Prostate gland (tissue), 2 donors: ENCODE measurements around the gene C5orf63. TPM values are rescaled to one million over a fixed set of nuclear protein-coding genes. Genes with fewer than 3 reads are reported as not detected.

Experiments used
- DNase-seq: peaks from one replicate; pipeline ENCODE4 v3.0.0-alpha.2; 2019; ENCODE audit warnings: low spot score
- H3K27ac ChIP-seq, 2 donors: fragments of 200-600 bp; sonication (generic); 2 replicates each; pipeline ENCODE4 v1.5.1; 2017 to 2019
- H3K27me3 ChIP-seq: fragments of 200-600 bp; sonication (generic); replicated peaks from 2 replicates; pipeline ENCODE4 v1.5.1; 2019; ENCODE audit not compliant: insufficient read depth
- H3K36me3 ChIP-seq, 2 donors: fragments of 200-600 bp; sonication (generic); 1 replicate in 1 of 2; 2 replicates in 1 of 2; pipeline versions ENCODE4 v1.5.1 to v1.8.1; 2017 to 2019
- H3K4me1 ChIP-seq: fragments of 200-600 bp; sonication (generic); replicated peaks from 2 replicates; pipeline ENCODE4 v1.5.1; 2019
- H3K4me3 ChIP-seq, 2 donors: fragments of 200-600 bp; sonication (generic); 2 replicates each; pipeline ENCODE4 v1.5.1; 2017 to 2019
- H3K9me3 ChIP-seq: fragments of 200-600 bp; sonication (generic); 2 replicates; pipeline ENCODE4 v1.5.1; 2017
- POLR2A ChIP-seq: fragments of 450-650 bp; IDR thresholded peaks from one replicate; pipeline ENCODE4 v1.6.1; 2016; ENCODE audit warnings: antibody characterized with exemption, mild to moderate bottlenecking
- POLR2AphosphoS5 ChIP-seq: sonication (generic); formaldehyde crosslinking; IDR thresholded peaks from one replicate; pipeline ENCODE4 v1.6.1; 2017; ENCODE audit warnings: antibody characterized with exemption
- WGBS: methylation state at CpG from one replicate; pipeline ENCODE4 v1.1.5; 2018; 5-methylcytosine and 5-hydroxymethylcytosine counted together
- intact Hi-C: fragments of 100-400 bp; cut with DNase I; formaldehyde crosslinking; loops from one replicate; pipeline ENCODE4 v1.14.2; 2022
- total RNA-seq, 2 donors: library from RNA; depleted of rRNA; stranded (reverse); fragments of >200 nt; gene quantifications; one replicate each; pipeline ENCODE4 v1.1.0, GENCODE V29; 2016
- TF ChIP-seq, protein P1 (sequence below), 4 experiments: fragments of 200-600 bp in 2 of 4; fragments of 450-650 bp in 2 of 4; sonication (generic) in 2 of 4; IDR thresholded peaks; 1 replicate in 3 of 4; 2 replicates in 1 of 4; pipeline ENCODE4 v1.5.1; 2016 to 2019; ENCODE audit warnings: antibody characterized with exemption in 4 of 4, mild to moderate bottlenecking in 2 of 4, moderate library complexity in 2 of 4

The C5orf63 gene
- total RNA-seq, 2 donors from 2014 or later, result 1.5 to 14.9 TPM

DNA sequence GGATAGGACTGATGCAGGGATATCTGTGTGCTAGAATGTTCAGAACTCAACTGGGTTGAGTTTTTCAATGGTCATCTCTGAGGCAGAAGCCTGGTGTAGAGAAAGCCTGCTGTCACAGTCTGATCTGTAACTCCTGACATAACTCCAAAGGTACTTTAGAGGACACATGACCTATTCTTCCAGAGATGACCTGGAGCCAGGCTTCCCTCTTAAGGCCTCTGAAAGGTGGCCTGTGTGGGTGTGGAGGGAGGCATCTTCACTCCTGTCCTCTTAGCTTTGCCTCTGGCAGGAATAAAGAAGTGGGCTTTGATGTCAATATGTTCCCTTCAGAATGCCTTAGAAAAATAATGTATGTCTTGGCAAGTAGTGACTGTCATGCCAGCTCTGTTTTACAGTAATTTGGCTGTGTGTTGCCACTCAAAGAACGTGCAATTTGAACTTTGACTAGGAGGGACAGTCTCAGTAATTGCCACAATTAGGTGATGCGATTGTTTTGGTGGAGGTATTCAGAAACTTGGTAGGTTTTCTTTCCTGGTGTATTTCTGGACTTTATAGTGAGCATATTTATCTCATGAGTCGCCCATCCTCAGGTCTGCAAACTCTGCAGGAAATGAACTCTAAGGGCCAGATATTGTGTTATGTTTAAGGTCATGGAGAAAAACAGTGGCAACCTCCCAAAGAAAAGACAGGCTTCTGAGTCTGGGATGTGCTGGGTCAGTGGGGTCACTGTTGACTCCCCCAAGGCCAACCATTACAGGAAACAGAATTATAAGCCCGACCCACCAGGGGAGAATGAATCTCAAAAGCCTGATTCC, 3.2 kb upstream of the C5orf63 start:
- Histone ChIP-seq H3K27ac (no peak overlapping the region), H3K4me1 (no peaks in the 10 kb centered on the region), H3K36me3 (no peaks in the 10 kb centered on the region), H3K4me3 (no peak overlapping the region), H3K27me3 (no peaks in the 10 kb centered on the region), H3K9me3 (no peaks in the 10 kb centered on the region)
- no peak for DNase-seq
- WGBS, result 64% methylated on average over 4 of the region's 4 CpGs
- TF ChIP-seq POLR2AphosphoS5 (no peak), POLR2A (no peak)
- TF ChIP-seq, protein P1, sequence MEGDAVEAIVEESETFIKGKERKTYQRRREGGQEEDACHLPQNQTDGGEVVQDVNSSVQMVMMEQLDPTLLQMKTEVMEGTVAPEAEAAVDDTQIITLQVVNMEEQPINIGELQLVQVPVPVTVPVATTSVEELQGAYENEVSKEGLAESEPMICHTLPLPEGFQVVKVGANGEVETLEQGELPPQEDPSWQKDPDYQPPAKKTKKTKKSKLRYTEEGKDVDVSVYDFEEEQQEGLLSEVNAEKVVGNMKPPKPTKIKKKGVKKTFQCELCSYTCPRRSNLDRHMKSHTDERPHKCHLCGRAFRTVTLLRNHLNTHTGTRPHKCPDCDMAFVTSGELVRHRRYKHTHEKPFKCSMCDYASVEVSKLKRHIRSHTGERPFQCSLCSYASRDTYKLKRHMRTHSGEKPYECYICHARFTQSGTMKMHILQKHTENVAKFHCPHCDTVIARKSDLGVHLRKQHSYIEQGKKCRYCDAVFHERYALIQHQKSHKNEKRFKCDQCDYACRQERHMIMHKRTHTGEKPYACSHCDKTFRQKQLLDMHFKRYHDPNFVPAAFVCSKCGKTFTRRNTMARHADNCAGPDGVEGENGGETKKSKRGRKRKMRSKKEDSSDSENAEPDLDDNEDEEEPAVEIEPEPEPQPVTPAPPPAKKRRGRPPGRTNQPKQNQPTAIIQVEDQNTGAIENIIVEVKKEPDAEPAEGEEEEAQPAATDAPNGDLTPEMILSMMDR (IDR thresholded peaks at IDR 0.05), result no peak
- intact Hi-C loops, result no loop called here

DNA sequence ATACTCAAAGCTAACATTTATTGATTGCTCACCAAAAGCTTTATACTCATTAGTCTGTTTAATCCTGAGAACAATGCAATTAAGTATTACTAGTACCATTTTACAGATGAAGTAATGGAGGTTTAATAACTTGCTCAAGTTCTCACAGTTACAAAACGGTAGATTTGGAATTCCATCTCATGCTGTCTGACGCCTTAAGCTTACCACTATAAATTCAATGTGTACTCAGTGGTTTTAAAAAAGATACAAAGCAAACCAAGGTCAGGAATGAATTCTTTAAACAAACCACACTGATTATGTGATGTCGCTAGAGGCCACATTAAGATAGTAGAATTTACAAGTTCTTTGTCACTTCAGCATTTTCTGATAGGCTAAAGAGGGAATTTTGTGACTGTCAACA, 1.2 kb upstream of the C5orf63 start:
- Histone ChIP-seq H3K36me3 (no peaks in the 10 kb centered on the region), H3K4me3 (no peak overlapping the region), H3K27me3 (no peaks in the 10 kb centered on the region), H3K4me1 (no peaks in the 10 kb centered on the region), H3K9me3 (no peaks in the 10 kb centered on the region), H3K27ac (no peak overlapping the region)
- WGBS, result 73% methylated on average over 3 of the region's 3 CpGs
- intact Hi-C loops, result no loop called here
- TF ChIP-seq POLR2AphosphoS5 (no peak), POLR2A (no peak)
- TF ChIP-seq, protein P1 (IDR thresholded peaks at IDR 0.05), result no peak
- DNase-seq, result no peak

DNA sequence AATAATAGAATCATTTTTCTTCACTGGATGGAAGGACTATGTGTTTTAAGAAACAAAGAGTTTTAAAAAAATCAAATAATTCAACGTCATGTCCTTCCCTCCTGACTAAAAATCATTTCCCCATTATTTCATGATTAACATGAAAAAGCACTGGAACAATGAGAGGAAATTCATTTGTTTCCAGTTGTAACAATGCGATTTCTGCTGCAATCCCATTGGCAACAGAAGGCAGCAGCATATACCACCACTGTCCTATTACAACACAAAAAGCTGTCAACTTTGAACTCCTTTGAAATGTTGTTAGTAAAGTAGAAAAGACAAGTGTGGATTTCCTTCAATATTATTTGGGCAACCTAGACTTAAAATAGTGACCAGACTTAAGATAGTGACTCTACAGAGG, 3.1 kb downstream of the C5orf63 start:
- H3K4me1 ChIP-seq, result no peaks in the 10 kb centered on the region
- no peak overlapping the region for H3K27ac ChIP-seq
- no peaks in the 10 kb centered on the region for H3K9me3 ChIP-seq
- intact Hi-C loops, result no loop called here
- no peaks in the 10 kb centered on the region for H3K36me3 ChIP-seq
- TF ChIP-seq, protein P1 (IDR thresholded peaks at IDR 0.05), result no peak
- TF ChIP-seq POLR2A (no peak), POLR2AphosphoS5 (no peak)
- no peak for DNase-seq
- no peaks in the 10 kb centered on the region for H3K27me3 ChIP-seq
- no peak overlapping the region for H3K4me3 ChIP-seq
- 90% methylated on average over 2 of the region's 2 CpGs for WGBS

DNA sequence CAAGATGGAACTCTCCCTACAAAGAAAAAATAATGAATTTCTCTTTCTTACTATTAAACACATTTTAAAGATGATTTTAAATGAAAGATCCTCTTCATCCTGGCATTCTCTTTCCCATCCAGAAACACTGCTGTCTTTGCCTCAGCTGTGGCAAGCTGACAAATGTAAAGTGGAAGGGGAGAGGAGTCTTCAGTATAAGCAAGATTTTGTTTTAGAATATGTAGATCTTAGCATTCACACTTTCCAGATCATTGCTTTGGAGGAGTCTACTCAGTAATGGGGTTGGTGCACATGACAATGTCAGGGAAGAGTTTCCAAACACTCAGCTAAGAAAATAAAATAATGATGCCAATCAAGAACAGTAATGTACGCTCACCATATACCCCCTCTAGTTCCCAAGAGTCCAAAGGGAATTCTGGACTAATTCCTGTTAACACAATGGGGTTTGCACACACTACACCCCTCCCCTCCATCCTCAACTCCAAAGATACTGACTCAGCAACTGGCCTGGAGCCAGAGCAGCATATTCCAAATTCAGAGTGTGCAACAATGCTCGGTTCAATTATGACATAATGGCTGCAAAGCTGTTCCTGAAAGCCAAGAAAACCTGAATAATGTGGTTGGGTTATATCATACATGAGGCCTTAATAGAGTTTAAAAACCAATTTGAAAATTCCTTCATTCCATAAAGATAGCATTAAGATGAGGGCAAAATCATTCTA, 4.6 kb downstream of the C5orf63 start:
- no peak overlapping the region for H3K27ac ChIP-seq

More for the DNA sequence above, 4.6 kb downstream of the C5orf63 start:
- 62% methylated on average over 2 of the region's 2 CpGs for WGBS
- Histone ChIP-seq H3K27me3 (no peaks in the 10 kb centered on the region), H3K36me3 (no peaks in the 10 kb centered on the region), H3K4me1 (no peaks in the 10 kb centered on the region), H3K9me3 (no peaks in the 10 kb centered on the region), H3K4me3 (no peak overlapping the region)
- intact Hi-C loops, result no loop called here
- DNase-seq, result no peak
- TF ChIP-seq, protein P1 (IDR thresholded peaks at IDR 0.05), result no peak
- no peak for TF ChIP-seq POLR2AphosphoS5
- TF ChIP-seq POLR2A, result no peak
